ENCODE results near the gene SMIM9.

Gene SMIM9

GRCh38 chrX:154776753-154777152, 57.7 kb downstream of the SMIM9 start:
- DNase-seq, result no peak

- no peak for DNase-seq
Measured at GRCh38 chrX:154775419-154776349, 58.8 kb downstream of the SMIM9 start.

DNA sequence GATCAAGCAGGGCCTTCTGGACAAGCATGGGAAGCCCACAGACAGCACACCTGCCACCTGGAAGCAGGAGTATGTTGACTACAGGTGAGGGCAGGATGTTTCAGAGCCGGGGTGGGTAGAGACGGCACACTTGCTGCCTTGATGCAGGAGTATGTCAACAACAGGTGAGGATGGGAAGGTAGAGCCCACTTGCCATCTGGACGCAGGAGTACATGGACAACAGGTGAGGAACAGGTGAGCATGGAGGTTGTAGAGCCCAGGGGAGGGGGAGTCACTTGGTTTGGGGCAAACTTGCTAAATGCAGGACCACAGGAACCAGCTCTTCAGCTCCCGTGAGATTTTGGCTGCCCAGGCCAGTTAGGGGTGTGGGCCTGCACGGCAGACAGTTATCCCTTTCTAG, 59.8 kb downstream of the SMIM9 start:
- DNase-seq, result no peak
